ENCODE measurements around the gene CCDC138.

- TF ChIP-seq, protein P1, sequence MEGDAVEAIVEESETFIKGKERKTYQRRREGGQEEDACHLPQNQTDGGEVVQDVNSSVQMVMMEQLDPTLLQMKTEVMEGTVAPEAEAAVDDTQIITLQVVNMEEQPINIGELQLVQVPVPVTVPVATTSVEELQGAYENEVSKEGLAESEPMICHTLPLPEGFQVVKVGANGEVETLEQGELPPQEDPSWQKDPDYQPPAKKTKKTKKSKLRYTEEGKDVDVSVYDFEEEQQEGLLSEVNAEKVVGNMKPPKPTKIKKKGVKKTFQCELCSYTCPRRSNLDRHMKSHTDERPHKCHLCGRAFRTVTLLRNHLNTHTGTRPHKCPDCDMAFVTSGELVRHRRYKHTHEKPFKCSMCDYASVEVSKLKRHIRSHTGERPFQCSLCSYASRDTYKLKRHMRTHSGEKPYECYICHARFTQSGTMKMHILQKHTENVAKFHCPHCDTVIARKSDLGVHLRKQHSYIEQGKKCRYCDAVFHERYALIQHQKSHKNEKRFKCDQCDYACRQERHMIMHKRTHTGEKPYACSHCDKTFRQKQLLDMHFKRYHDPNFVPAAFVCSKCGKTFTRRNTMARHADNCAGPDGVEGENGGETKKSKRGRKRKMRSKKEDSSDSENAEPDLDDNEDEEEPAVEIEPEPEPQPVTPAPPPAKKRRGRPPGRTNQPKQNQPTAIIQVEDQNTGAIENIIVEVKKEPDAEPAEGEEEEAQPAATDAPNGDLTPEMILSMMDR (conservative IDR thresholded peaks at IDR 0.05; ENCODE audit: low read depth, low read length) = no peak
- TF ChIP-seq EZH2 (IDR thresholded peaks at IDR 0.05; ENCODE audit: borderline replicate concordance, low read depth, low read length, poor library complexity, severe bottlenecking) = no peak
These were observed 39.2 kb downstream of the CCDC138 start for GRCh38 chr2:108825736-108826135.
